Parathyroid adenoma (tissue), 2 donors: ENCODE data around the gene MBD2.

Source experiments
- H2AFZ ChIP-seq: fragments of 300-600 bp; sonication (generic); one replicate; pipeline ENCODE4 v1.7.0; 2017; ENCODE audit warnings: antibody characterized with exemption, mild to moderate bottlenecking
- H3K27ac ChIP-seq: fragments of 300-600 bp; sonication (generic); one replicate; pipeline ENCODE4 v1.7.0; 2017
- H3K27me3 ChIP-seq: fragments of 300-600 bp; sonication (generic); one replicate; pipeline ENCODE4 v1.7.0; 2017; ENCODE audit warnings: low read length; ENCODE audit not compliant: control insufficient read depth, insufficient read depth
- H3K36me3 ChIP-seq: fragments of 300-600 bp; sonication (generic); one replicate; pipeline ENCODE4 v1.7.0; 2017; ENCODE audit warnings: low read length; ENCODE audit not compliant: control insufficient read depth, insufficient read depth
- H3K4me1 ChIP-seq: fragments of 300-600 bp; sonication (generic); one replicate; pipeline ENCODE4 v1.7.0; 2017; ENCODE audit warnings: control low read depth
- H3K4me2 ChIP-seq: fragments of 300-600 bp; sonication (generic); one replicate; pipeline ENCODE4 v1.7.0; 2017; ENCODE audit warnings: low read length
- H3K4me3 ChIP-seq: fragments of 300-600 bp; sonication (generic); one replicate; pipeline ENCODE4 v1.7.0; 2017; ENCODE audit warnings: low read depth, low read length
- H3K79me2 ChIP-seq: fragments of 300-600 bp; sonication (generic); one replicate; pipeline ENCODE4 v1.7.0; 2017; ENCODE audit warnings: control low read depth
- H3K9ac ChIP-seq: fragments of 300-600 bp; sonication (generic); one replicate; pipeline ENCODE4 v1.7.0; 2017; ENCODE audit warnings: mild to moderate bottlenecking
- H3K9me3 ChIP-seq: fragments of 300-600 bp; sonication (generic); one replicate; pipeline ENCODE4 v1.7.0; 2017; ENCODE audit warnings: low read length; ENCODE audit not compliant: control insufficient read depth
- TF ChIP-seq, protein P1 (sequence below): fragments of 300-600 bp; sonication (generic); IDR thresholded peaks from one replicate; pipeline ENCODE4 v1.7.0; 2017; ENCODE audit warnings: antibody characterized with exemption, mild to moderate bottlenecking
- donor health status: primary hyperparathyroidism.

The MBD2 gene

DNA sequence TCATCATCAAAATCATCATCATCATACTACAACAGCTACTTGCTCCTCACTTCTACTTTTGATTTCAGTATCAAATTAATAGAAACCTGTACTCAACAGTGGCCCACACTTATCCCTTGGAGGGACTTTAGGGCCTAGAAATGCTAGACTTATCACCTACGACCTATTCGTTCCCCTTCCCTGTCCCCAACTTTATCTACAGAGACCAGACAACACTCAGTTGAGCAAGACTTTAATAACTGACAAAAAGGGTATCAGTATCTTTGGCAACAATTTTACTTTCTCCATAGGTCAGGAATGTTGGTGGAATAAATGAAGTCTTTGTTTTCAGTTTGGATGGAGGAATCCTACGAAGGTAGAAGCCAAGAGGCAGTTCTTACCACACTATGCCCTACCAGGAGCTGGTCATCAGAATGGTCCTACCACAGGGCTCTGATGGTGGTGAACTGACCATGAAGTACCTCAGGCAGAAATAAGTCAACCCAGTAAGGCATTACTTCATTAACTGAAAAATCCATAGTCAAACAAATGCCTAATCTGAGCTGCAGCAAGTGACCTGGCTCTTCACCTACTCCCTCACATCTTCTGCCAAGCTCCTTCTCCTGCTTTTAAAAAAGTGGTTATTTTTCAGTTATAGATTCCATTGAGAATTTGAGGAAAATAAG is 26.6 kb downstream of the MBD2 start:
- TF ChIP-seq, protein P1, sequence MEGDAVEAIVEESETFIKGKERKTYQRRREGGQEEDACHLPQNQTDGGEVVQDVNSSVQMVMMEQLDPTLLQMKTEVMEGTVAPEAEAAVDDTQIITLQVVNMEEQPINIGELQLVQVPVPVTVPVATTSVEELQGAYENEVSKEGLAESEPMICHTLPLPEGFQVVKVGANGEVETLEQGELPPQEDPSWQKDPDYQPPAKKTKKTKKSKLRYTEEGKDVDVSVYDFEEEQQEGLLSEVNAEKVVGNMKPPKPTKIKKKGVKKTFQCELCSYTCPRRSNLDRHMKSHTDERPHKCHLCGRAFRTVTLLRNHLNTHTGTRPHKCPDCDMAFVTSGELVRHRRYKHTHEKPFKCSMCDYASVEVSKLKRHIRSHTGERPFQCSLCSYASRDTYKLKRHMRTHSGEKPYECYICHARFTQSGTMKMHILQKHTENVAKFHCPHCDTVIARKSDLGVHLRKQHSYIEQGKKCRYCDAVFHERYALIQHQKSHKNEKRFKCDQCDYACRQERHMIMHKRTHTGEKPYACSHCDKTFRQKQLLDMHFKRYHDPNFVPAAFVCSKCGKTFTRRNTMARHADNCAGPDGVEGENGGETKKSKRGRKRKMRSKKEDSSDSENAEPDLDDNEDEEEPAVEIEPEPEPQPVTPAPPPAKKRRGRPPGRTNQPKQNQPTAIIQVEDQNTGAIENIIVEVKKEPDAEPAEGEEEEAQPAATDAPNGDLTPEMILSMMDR = no peak
- no peak overlapping the region for H3K9ac ChIP-seq
- H3K9me3 ChIP-seq = no peaks in the 10 kb centered on the region
- no peak overlapping the region for H3K27ac ChIP-seq
- no peak overlapping the region for H3K4me3 ChIP-seq
- H3K4me1 ChIP-seq = no peaks in the 10 kb centered on the region
- no peaks in the 10 kb centered on the region for H3K79me2 ChIP-seq
- H3K4me2 ChIP-seq = no peak overlapping the region
- no peaks in the 10 kb centered on the region for H3K36me3 ChIP-seq
- no peaks in the 10 kb centered on the region for H3K27me3 ChIP-seq
- H2AFZ ChIP-seq = no peak overlapping the region

DNA sequence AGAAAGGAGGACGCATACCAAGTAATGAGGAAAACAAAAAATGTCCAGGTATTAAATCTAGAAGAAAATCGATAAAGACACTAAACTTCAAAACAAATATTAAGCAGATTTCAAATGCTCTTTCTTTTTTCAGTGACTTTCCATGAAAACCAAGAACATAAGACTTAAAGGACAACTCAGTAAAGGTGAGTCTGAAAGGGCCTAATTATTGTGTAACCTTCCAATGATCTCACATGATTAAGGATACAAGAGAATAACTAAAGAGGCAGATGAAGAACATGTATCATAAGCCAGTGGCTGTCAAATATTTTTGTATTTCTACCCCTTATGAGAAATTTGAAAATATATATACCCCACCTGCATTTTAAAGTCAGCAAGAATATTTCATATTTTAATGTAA is 30.7 kb downstream of the MBD2 start:
- no peaks in the 10 kb centered on the region for H3K4me1 ChIP-seq
- H3K9ac ChIP-seq = no peak overlapping the region
- H3K9me3 ChIP-seq = no peaks in the 10 kb centered on the region
- no peak overlapping the region for H3K27ac ChIP-seq
- H3K79me2 ChIP-seq = peaks cover 2% of the 10 kb centered on the region
- H3K4me2 ChIP-seq = no peak overlapping the region
- no peak overlapping the region for H2AFZ ChIP-seq
- TF ChIP-seq, protein P1 = no peak
- H3K36me3 ChIP-seq = no peaks in the 10 kb centered on the region
- H3K27me3 ChIP-seq = no peaks in the 10 kb centered on the region
- H3K4me3 ChIP-seq = no peak overlapping the region

DNA sequence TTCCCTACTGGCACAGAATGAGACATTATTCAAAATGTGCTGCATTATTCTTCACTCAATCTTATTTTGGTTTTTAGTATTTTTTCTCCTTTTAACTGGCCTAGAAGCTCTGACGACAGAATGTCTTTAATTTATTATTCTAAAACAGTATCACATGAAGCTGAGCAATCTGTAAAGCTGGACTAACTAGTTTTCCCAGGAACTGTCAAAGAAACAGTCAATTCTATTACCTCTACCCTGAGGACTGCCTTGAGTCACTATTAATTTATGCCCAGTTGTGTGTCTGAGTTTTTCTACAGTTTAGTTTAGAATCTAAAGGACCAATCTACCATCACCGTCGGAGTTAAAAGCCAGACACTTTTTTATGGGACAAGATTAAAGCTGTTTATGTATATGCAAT is 31.6 kb downstream of the MBD2 start:
- Histone ChIP-seq H3K9me3 (no peaks in the 10 kb centered on the region), H3K4me2 (no peak overlapping the region), H3K27me3 (no peaks in the 10 kb centered on the region), H3K9ac (no peak overlapping the region), H2AFZ (no peak overlapping the region), H3K4me1 (no peaks in the 10 kb centered on the region), H3K27ac (no peak overlapping the region), H3K36me3 (no peaks in the 10 kb centered on the region), H3K79me2 (peaks cover 2% of the 10 kb centered on the region), H3K4me3 (no peak overlapping the region)
- TF ChIP-seq, protein P1 = no peak

DNA sequence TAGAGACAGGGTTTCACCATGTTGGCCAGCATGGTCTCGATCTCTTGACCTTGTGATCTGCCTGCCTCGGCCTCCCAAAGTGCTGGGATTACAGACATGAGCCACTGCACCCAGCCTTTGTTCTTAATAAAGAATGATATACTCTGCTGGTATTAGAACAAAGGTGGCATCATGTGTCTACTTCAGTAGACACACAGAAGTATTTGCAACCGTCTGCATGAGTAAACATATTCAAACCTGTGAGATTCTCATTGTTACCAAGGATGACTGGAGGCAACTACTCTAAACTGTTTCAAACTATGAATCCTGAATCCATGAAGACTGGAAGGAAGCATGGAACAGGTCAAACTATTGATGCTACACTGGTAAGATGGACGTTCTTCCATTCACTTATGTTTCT is 32.1 kb downstream of the MBD2 start:
- H3K4me2 ChIP-seq = no peak overlapping the region
- TF ChIP-seq, protein P1 = no peak
- H3K9me3 ChIP-seq = no peaks in the 10 kb centered on the region
- no peak overlapping the region for H3K9ac ChIP-seq
- H3K79me2 ChIP-seq = peaks cover 2% of the 10 kb centered on the region
- H3K4me3 ChIP-seq = no peak overlapping the region
- no peaks in the 10 kb centered on the region for H3K36me3 ChIP-seq
- H2AFZ ChIP-seq = no peak overlapping the region
- no peaks in the 10 kb centered on the region for H3K27me3 ChIP-seq
- H3K4me1 ChIP-seq = no peaks in the 10 kb centered on the region
- no peak overlapping the region for H3K27ac ChIP-seq

DNA sequence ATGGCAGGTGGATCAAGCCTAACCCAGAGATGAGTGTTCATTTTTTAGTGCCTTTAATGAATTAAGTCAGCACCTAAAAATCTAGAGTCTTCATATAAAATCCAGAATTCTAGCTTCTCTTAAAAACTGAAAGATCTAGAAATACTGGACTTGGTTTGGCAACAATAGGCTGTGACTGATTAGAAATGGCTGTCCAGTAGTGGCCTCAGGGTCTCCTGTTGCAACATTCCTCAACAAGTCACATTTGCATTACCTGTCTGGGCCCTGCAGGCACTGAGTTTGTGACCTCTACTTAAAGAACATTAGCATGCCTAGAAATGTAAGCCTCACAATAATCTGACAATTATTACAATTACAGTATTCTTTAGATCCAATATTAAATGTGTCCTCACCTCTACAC is 33.1 kb downstream of the MBD2 start:
- TF ChIP-seq, protein P1 = no peak

More for the DNA sequence above, 33.1 kb downstream of the MBD2 start:
- no peaks in the 10 kb centered on the region for H3K4me1 ChIP-seq
- H3K9me3 ChIP-seq = no peaks in the 10 kb centered on the region
- no peaks in the 10 kb centered on the region for H3K36me3 ChIP-seq
- no peak overlapping the region for H3K4me2 ChIP-seq
- no peaks in the 10 kb centered on the region for H3K27me3 ChIP-seq
- no peak overlapping the region for H3K27ac ChIP-seq
- no peak overlapping the region for H3K9ac ChIP-seq
- H2AFZ ChIP-seq = no peak overlapping the region
- H3K4me3 ChIP-seq = no peak overlapping the region
- H3K79me2 ChIP-seq = peaks cover 2% of the 10 kb centered on the region
